ENCODE results near the gene NELL1.

NELL1 gene

DNA sequence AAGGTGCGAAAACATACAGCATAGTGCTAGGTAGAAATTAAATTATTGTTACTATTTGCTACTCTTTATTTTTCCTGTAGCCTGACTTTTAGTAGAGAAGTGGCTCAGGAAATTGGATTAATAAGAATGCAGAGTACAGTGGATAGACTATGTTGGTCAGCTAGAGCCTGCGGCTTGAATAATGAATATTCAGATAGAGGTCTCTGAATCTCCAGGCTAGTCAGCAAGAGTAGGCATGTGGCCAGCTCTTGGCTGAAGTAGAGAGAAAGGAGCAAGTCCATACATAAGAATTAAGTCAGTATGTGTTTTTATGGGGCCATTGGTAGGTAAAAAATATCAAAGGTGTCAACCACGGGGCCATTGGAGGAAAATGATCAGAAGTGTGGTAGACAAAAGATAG, 413.5 kb downstream of the NELL1 start:
- no peak for TF ChIP-seq GABPA (IDR thresholded peaks at IDR 0.05; ENCODE audit: low read depth)
- no peak for TF ChIP-seq SPI1 (IDR thresholded peaks at IDR 0.05; ENCODE audit: borderline replicate concordance, low read depth)
- TF ChIP-seq POLR2AphosphoS5 (IDR thresholded peaks at IDR 0.05; ENCODE audit: low read depth): no peak
- DNase-seq (ENCODE audit: low read depth in 1 of 2, low spot score in 1 of 2): no peak
- Histone ChIP-seq H3K27ac (replicated peaks) (no peak overlapping the region), H3K4me3 (replicated peaks; ENCODE audit: insufficient read depth, low read length) (no peak overlapping the region), H3K27me3 (ENCODE audit: insufficient read depth, poor library complexity, severe bottlenecking) (no peaks in the 10 kb centered on the region)

DNA sequence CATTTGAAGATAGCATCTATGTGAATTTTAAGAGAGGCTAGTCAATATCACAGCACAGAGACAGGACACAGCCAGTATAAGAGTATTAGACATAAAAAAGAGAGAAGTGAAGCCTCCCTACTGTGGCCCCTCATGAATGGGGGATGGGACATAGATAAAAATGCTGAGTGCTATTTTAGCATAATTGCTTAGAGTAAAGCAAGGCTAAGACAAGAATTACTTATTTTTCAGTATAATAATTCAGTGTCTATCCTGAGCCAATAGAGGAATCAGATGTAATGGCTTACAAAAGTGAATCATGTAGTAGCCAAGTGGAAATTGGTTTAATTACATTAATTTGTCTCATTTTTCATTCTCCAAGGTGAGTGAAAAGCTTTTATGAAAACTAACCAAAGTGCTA, 419.5 kb downstream of the NELL1 start:
- Histone ChIP-seq H3K4me3 (replicated peaks; ENCODE audit: insufficient read depth, low read length) (no peak overlapping the region), H3K27ac (replicated peaks) (no peak overlapping the region), H3K27me3 (ENCODE audit: insufficient read depth, poor library complexity, severe bottlenecking) (no peaks in the 10 kb centered on the region)
- TF ChIP-seq, protein P1, sequence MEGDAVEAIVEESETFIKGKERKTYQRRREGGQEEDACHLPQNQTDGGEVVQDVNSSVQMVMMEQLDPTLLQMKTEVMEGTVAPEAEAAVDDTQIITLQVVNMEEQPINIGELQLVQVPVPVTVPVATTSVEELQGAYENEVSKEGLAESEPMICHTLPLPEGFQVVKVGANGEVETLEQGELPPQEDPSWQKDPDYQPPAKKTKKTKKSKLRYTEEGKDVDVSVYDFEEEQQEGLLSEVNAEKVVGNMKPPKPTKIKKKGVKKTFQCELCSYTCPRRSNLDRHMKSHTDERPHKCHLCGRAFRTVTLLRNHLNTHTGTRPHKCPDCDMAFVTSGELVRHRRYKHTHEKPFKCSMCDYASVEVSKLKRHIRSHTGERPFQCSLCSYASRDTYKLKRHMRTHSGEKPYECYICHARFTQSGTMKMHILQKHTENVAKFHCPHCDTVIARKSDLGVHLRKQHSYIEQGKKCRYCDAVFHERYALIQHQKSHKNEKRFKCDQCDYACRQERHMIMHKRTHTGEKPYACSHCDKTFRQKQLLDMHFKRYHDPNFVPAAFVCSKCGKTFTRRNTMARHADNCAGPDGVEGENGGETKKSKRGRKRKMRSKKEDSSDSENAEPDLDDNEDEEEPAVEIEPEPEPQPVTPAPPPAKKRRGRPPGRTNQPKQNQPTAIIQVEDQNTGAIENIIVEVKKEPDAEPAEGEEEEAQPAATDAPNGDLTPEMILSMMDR (IDR thresholded peaks at IDR 0.05; ENCODE audit: insufficient read depth, low read length): no peak
- TF ChIP-seq GABPA (IDR thresholded peaks at IDR 0.05; ENCODE audit: low read depth) (no peak), SPI1 (IDR thresholded peaks at IDR 0.05; ENCODE audit: borderline replicate concordance, low read depth) (no peak), POLR2AphosphoS5 (IDR thresholded peaks at IDR 0.05; ENCODE audit: low read depth) (no peak)
- TF ChIP-seq, protein P2, sequence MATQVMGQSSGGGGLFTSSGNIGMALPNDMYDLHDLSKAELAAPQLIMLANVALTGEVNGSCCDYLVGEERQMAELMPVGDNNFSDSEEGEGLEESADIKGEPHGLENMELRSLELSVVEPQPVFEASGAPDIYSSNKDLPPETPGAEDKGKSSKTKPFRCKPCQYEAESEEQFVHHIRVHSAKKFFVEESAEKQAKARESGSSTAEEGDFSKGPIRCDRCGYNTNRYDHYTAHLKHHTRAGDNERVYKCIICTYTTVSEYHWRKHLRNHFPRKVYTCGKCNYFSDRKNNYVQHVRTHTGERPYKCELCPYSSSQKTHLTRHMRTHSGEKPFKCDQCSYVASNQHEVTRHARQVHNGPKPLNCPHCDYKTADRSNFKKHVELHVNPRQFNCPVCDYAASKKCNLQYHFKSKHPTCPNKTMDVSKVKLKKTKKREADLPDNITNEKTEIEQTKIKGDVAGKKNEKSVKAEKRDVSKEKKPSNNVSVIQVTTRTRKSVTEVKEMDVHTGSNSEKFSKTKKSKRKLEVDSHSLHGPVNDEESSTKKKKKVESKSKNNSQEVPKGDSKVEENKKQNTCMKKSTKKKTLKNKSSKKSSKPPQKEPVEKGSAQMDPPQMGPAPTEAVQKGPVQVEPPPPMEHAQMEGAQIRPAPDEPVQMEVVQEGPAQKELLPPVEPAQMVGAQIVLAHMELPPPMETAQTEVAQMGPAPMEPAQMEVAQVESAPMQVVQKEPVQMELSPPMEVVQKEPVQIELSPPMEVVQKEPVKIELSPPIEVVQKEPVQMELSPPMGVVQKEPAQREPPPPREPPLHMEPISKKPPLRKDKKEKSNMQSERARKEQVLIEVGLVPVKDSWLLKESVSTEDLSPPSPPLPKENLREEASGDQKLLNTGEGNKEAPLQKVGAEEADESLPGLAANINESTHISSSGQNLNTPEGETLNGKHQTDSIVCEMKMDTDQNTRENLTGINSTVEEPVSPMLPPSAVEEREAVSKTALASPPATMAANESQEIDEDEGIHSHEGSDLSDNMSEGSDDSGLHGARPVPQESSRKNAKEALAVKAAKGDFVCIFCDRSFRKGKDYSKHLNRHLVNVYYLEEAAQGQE (IDR thresholded peaks at IDR 0.05; ENCODE audit: insufficient replicate concordance, low read depth): no peak
- no peak for DNase-seq (ENCODE audit: low read depth in 1 of 2, low spot score in 1 of 2)

DNA sequence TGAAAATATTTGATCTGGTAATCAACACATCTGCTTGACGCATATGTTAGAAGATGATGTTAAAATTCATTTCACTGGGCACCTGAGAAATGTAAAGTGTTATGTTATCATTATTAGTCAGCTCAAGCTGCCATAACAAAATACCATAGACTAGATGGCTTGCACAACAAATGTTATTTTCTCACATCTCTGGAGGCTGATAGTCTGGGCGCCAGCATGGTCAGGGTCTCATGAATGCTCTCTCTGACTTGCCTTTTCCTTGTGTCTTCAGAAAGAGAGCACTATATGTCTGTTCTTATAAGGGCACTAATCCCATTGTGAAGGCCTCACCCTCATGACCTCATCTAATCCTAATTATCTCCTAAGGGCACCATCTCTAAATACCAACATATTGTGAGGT, 435.3 kb downstream of the NELL1 start:
- H3K27ac ChIP-seq (replicated peaks): no peak overlapping the region
- H3K27me3 ChIP-seq (ENCODE audit: insufficient read depth, poor library complexity, severe bottlenecking): no peaks in the 10 kb centered on the region
- no peak overlapping the region for H3K4me3 ChIP-seq (replicated peaks; ENCODE audit: insufficient read depth, low read length)
- TF ChIP-seq POLR2AphosphoS5 (IDR thresholded peaks at IDR 0.05; ENCODE audit: low read depth) (no peak), SPI1 (IDR thresholded peaks at IDR 0.05; ENCODE audit: borderline replicate concordance, low read depth) (no peak), GABPA (IDR thresholded peaks at IDR 0.05; ENCODE audit: low read depth) (no peak)
- TF ChIP-seq, protein P2 (IDR thresholded peaks at IDR 0.05; ENCODE audit: insufficient replicate concordance, low read depth): no peak
- TF ChIP-seq, protein P1 (IDR thresholded peaks at IDR 0.05; ENCODE audit: insufficient read depth, low read length): no peak
- DNase-seq (ENCODE audit: low read depth in 1 of 2, low spot score in 1 of 2): no peak

DNA sequence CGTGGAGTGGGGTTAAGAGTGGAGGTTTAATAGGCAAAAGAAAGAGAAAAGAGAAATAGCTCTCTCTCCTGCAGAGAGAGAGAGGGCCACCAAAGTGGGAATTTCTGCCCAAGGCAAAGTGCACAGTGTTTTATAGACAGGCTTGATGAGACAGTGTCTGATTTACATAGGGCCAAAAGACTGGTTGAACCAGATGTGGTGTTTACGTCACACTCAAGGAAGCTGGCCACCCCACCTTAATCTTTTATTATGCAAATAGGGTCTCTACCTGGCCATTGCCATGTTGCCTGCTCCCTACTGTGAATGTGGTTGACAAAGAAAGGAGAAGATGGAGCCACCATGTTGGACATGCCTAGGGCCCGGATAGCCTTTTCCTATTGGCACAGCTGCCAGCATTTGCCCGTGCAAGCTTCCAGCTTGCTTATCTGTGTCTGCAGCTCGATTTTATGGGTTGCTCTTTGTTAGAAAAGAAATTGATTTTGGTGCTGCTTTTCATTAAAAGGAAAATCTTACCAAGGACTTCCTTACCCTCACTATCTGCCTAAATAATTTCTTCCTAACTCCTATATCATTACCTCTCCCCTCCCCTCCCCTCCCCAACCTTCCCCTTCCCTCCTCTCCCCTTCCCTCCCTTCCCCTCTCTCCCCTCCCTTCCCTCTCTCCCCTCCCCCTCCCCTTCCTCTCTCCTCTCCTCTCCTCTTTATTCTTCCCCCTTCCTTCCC, 436.0 kb downstream of the NELL1 start:
- no peak for DNase-seq (ENCODE audit: low read depth in 1 of 2, low spot score in 1 of 2)
- Histone ChIP-seq H3K27ac (replicated peaks) (no peak overlapping the region), H3K27me3 (ENCODE audit: insufficient read depth, poor library complexity, severe bottlenecking) (no peaks in the 10 kb centered on the region), H3K4me3 (replicated peaks; ENCODE audit: insufficient read depth, low read length) (no peak overlapping the region)
- TF ChIP-seq, protein P1 (IDR thresholded peaks at IDR 0.05; ENCODE audit: insufficient read depth, low read length): no peak
- no peak for TF ChIP-seq SPI1 (IDR thresholded peaks at IDR 0.05; ENCODE audit: borderline replicate concordance, low read depth)
- no peak for TF ChIP-seq POLR2AphosphoS5 (IDR thresholded peaks at IDR 0.05; ENCODE audit: low read depth)
- no peak for TF ChIP-seq GABPA (IDR thresholded peaks at IDR 0.05; ENCODE audit: low read depth)
- TF ChIP-seq, protein P2 (IDR thresholded peaks at IDR 0.05; ENCODE audit: insufficient replicate concordance, low read depth): no peak
